Nephron (organoid): ENCODE data around the gene GPSM3.

Experiments
- H3K27ac Mint-ChIP-seq, 3 experiments: 2 replicates each; pipeline ENCODE4 v1.8.0; 2020; ENCODE audit warnings: mixed read lengths in 3 of 3, mild to moderate bottlenecking in 2 of 3, moderate library complexity in 1 of 3
- H3K27me3 Mint-ChIP-seq: 2 replicates; pipeline ENCODE4 v1.8.0; 2021; ENCODE audit warnings: low read depth, mild to moderate bottlenecking, moderate library complexity, mixed read lengths
- H3K36me3 Mint-ChIP-seq: 2 replicates; pipeline ENCODE4 v1.8.0; 2020; ENCODE audit warnings: low read depth, mixed read lengths
- H3K4me1 Mint-ChIP-seq: 2 replicates; pipeline ENCODE4 v1.8.0; 2020; ENCODE audit warnings: mixed read lengths
- H3K4me3 Mint-ChIP-seq, 3 experiments: 2 replicates each; pipeline ENCODE4 v1.8.0; 2020; ENCODE audit warnings: mild to moderate bottlenecking in 3 of 3, mixed read lengths in 3 of 3, moderate library complexity in 2 of 3
- H3K9me3 Mint-ChIP-seq: 2 replicates; pipeline ENCODE4 v1.8.0; 2020; ENCODE audit warnings: mixed read lengths
- TF ChIP-seq, protein P1 (sequence below), 3 experiments: fragments of 200-600 bp; sonication (generic); IDR thresholded peaks; one replicate each; pipeline ENCODE4 v1.5.0; 2021; ENCODE audit warnings: antibody characterized with exemption in 3 of 3; ENCODE audit not compliant: unreplicated experiment in 3 of 3

GPSM3 gene

GRCh38 chr6:32210191-32210601 is 17.8 kb upstream of the GPSM3 start:
- Mint-ChIP-seq H3K4me3 (no peak overlapping the region), H3K27ac (no peak overlapping the region), H3K27me3 (peaks cover 3% of the 10 kb centered on the region), H3K4me1 (no peaks in the 10 kb centered on the region), H3K9me3 (no peaks in the 10 kb centered on the region), H3K36me3 (no peaks in the 10 kb centered on the region)
- TF ChIP-seq, protein P1, sequence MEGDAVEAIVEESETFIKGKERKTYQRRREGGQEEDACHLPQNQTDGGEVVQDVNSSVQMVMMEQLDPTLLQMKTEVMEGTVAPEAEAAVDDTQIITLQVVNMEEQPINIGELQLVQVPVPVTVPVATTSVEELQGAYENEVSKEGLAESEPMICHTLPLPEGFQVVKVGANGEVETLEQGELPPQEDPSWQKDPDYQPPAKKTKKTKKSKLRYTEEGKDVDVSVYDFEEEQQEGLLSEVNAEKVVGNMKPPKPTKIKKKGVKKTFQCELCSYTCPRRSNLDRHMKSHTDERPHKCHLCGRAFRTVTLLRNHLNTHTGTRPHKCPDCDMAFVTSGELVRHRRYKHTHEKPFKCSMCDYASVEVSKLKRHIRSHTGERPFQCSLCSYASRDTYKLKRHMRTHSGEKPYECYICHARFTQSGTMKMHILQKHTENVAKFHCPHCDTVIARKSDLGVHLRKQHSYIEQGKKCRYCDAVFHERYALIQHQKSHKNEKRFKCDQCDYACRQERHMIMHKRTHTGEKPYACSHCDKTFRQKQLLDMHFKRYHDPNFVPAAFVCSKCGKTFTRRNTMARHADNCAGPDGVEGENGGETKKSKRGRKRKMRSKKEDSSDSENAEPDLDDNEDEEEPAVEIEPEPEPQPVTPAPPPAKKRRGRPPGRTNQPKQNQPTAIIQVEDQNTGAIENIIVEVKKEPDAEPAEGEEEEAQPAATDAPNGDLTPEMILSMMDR (IDR thresholded peaks at IDR 0.05; ENCODE audit: unreplicated experiment in 3 of 3): no peak

- H3K36me3 Mint-ChIP-seq: no peaks in the 10 kb centered on the region
- no peak overlapping the region for H3K27ac Mint-ChIP-seq
- no peak overlapping the region for H3K4me3 Mint-ChIP-seq
Measured at GRCh38 chr6:32208996-32209395, 16.6 kb upstream of the GPSM3 start.

DNA sequence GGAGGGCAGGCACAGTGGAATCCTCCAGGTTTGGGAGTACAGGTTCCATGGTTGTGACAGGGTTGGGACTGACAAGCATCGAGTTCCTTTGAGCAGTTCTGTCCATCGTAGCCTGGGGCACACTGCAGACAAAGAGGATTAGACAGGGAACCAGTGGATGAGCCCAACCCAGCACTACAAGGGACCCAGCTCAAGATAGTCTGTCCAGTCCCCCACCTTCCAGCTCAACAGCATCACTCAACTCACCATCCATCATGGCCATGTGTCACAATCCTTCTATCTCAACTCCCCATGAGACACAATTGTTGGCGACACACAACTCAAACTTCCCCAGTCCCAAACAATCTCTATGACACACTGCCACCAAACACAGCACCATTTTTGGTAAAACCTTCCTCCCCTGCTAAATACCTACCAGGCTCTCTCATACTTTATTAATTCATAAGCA is 11.8 kb upstream of the GPSM3 start:
- Mint-ChIP-seq H3K36me3 (no peaks in the 10 kb centered on the region), H3K9me3 (no peaks in the 10 kb centered on the region), H3K27ac (peak overlapping the region in 1 of 3 experiments; percentile 30), H3K27me3 (peaks cover 14% of the 10 kb centered on the region), H3K4me1 (peaks cover 17% of the 10 kb centered on the region), H3K4me3 (no peak overlapping the region)
- TF ChIP-seq, protein P1 (IDR thresholded peaks at IDR 0.05; ENCODE audit: unreplicated experiment in 3 of 3): no peak

More at GRCh38 chr6:32208996-32209395, 16.6 kb upstream of the GPSM3 start:
- peaks cover 5% of the 10 kb centered on the region for H3K4me1 Mint-ChIP-seq
- H3K27me3 Mint-ChIP-seq: peaks cover 14% of the 10 kb centered on the region
- H3K9me3 Mint-ChIP-seq: no peaks in the 10 kb centered on the region
- TF ChIP-seq, protein P1 (IDR thresholded peaks at IDR 0.05; ENCODE audit: unreplicated experiment in 3 of 3): no peak

DNA sequence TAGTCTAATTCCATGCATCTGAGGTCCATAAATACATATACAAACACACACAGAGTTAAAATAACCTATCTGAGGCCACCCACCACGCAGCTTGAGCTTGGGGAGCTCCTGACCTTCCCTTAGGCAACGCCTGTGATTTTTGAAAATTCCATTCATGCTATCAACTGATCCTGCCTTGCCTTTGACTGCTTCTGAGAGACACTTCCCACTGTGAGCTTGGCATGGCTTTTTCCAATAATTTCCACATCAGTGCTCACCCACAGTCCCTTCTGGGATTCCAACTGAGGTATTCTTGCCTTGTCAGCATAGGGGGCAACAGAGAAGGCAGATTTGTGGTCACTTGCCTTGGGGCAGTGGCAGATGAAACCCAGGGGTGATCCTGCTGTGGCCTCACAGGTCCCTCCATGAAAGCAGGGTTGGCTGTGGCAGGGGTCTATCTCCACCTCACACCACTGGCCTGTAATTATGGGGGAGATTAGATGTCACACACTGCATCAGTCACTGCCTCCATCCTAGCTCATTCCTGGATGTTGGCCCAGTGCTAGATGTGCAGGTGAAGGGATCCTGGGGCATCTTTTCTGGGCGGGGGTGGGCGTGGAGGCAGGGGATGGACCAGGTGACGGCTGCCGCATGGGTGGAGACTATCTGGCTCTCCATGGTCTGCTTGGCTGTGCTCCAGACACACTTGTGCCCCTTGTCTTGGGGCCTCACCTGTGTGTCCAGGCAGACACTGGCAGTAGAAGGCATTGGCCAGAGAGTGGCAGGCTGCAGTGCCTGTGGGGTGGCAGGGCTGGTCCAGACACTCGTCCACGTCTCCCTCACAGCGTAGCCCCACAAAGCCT is 11.2 kb upstream of the GPSM3 start:
- TF ChIP-seq, protein P1 (IDR thresholded peaks at IDR 0.05; ENCODE audit: unreplicated experiment in 3 of 3): no peak
- Mint-ChIP-seq H3K27me3 (peaks cover 14% of the 10 kb centered on the region), H3K4me3 (no peak overlapping the region), H3K9me3 (no peaks in the 10 kb centered on the region), H3K27ac (peak overlapping the region; percentile 45 to 52 (median 48)), H3K4me1 (peaks cover 17% of the 10 kb centered on the region), H3K36me3 (no peaks in the 10 kb centered on the region)

DNA sequence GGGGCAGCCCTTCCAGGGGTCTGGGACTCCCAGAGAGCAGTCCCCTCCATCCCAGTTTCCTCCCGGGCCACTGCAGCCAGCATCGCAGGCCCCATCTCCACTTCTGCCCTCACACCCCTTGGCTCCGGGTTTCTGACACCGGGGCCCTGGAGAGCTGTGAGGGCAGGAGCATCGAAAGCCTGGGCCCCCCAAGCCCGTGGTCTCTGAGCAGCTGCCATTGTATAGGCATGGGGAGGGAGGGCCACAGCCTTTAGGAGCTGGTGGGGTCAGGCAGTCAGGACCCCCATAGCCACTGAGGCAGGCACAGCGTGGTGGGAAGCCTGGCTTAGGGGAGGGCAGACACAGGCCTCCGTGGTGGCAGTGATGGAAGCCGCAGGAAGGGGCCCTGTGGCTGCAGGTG is 9.7 kb upstream of the GPSM3 start:
- Mint-ChIP-seq H3K27ac (no peak overlapping the region), H3K36me3 (no peaks in the 10 kb centered on the region), H3K9me3 (no peaks in the 10 kb centered on the region), H3K27me3 (peaks cover 14% of the 10 kb centered on the region), H3K4me1 (peaks cover 18% of the 10 kb centered on the region), H3K4me3 (no peak overlapping the region)
- TF ChIP-seq, protein P1 (IDR thresholded peaks at IDR 0.05; ENCODE audit: unreplicated experiment in 3 of 3): no peak
